ENCODE data around the gene KPTN.

KPTN gene

GRCh38 chr19:47483800-47484690 is at the start of gene KPTN:
KPTN (minus strand) TSS chr19:47484219; CDS start chr19:47484160, 59 bp downstream.
- DNase-seq (ENCODE audit: low spot score) = peak; percentile 97

- DNase-seq (ENCODE audit: low spot score) = no peak
These were observed 47.8 kb upstream of the KPTN start for GRCh38 chr19:47531640-47532387.

- DNase-seq (ENCODE audit: low spot score) = no peak
These were observed 45.2 kb upstream of the KPTN start for GRCh38 chr19:47529018-47529742.

- no peak for DNase-seq (ENCODE audit: low spot score)
These were observed 42.8 kb upstream of the KPTN start for GRCh38 chr19:47526798-47527197.

GRCh38 chr19:47523473-47523872 is 39.5 kb upstream of the KPTN start:
- peak; percentile 49 for DNase-seq (ENCODE audit: low spot score)

GRCh38 chr19:47521473-47522180 is 37.6 kb upstream of the KPTN start:
- DNase-seq (ENCODE audit: low spot score) = no peak

GRCh38 chr19:47520839-47521238 is 36.8 kb upstream of the KPTN start:
- no peak for DNase-seq (ENCODE audit: low spot score)

- no peak for DNase-seq (ENCODE audit: low spot score)
These were observed 36.4 kb upstream of the KPTN start for GRCh38 chr19:47520343-47520806.

GRCh38 chr19:47518854-47519253 is 34.8 kb upstream of the KPTN start:
- DNase-seq (ENCODE audit: low spot score) = no peak

GRCh38 chr19:47518139-47518538 is 34.1 kb upstream of the KPTN start:
- DNase-seq (ENCODE audit: low spot score) = no peak

- DNase-seq (ENCODE audit: low spot score) = peak; percentile 99
These were observed 31.0 kb upstream of the KPTN start, which contains the start of gene NAPA for GRCh38 chr19:47514869-47515588. NAPA (minus strand) TSS chr19:47515063; CDS start chr19:47514940, 123 bp downstream.

- DNase-seq (ENCODE audit: low spot score) = no peak
These were observed 30.3 kb upstream of the KPTN start for GRCh38 chr19:47514151-47514868.

GRCh38 chr19:47512948-47513319 is 28.9 kb upstream of the KPTN start:
- DNase-seq (ENCODE audit: low spot score) = no peak

- DNase-seq (ENCODE audit: low spot score) = no peak
These were observed 28.3 kb upstream of the KPTN start for GRCh38 chr19:47512183-47512947.

GRCh38 chr19:47511681-47512080 is 27.7 kb upstream of the KPTN start:
- DNase-seq (ENCODE audit: low spot score) = no peak

GRCh38 chr19:47511128-47511517 is 27.1 kb upstream of the KPTN start:
- DNase-seq (ENCODE audit: low spot score) = no peak

- DNase-seq (ENCODE audit: low spot score) = no peak
These were observed 26.6 kb upstream of the KPTN start for GRCh38 chr19:47510516-47511127.

- no peak for DNase-seq (ENCODE audit: low spot score)
These were observed 26.0 kb upstream of the KPTN start for GRCh38 chr19:47509973-47510372.
